Right cardiac atrium (tissue), 5 donors: ENCODE data around the gene ETV4. TPM values are rescaled to one million over a fixed set of nuclear protein-coding genes. Genes with fewer than 3 reads are reported as not detected.

ENCODE experiments used
- ATAC-seq, 2 donors: fragments of 200-7000 bp; cut with Tn5 transposase; one replicate each; pipeline versions ENCODE4 v1.8.0 to v1.9.1; 2020; ENCODE audit warnings: moderate library complexity in 2 of 2, mild to moderate bottlenecking in 1 of 2
- DNase-seq, 3 donors: peaks; one replicate each; pipeline ENCODE4 v3.0.0-alpha.2; 2020
- H3K27ac ChIP-seq: one replicate; pipeline ENCODE4 v1.5.1; 2013; ENCODE audit warnings: mild to moderate bottlenecking, low read length, control low read depth, moderate library complexity
- H3K27me3 ChIP-seq: one replicate; pipeline ENCODE4 v1.6.1; 2013; ENCODE audit not compliant: control insufficient read depth, insufficient read depth
- H3K4me1 ChIP-seq: one replicate; pipeline ENCODE4 v1.6.1; 2013; ENCODE audit warnings: low read length; ENCODE audit not compliant: control insufficient read depth, insufficient read depth
- H3K4me3 ChIP-seq: one replicate; pipeline ENCODE4 v1.5.1; 2013; ENCODE audit warnings: low read length, control low read depth
- H3K9me3 ChIP-seq: one replicate; pipeline ENCODE4 v1.6.1; 2013; ENCODE audit warnings: low read length; ENCODE audit not compliant: control insufficient read depth
- WGBS: extraction: QIAGEN DNeasy Blood & Tissue Kit; methylation state at CpG from one replicate; pipeline ENCODE4 v1.1.7; 2013; 5-methylcytosine and 5-hydroxymethylcytosine counted together
- intact Hi-C, 4 donors: fragments of 100-400 bp; cut with DNase I; formaldehyde crosslinking; loops; one replicate each; pipeline versions ENCODE4 v1.11.0 to v1.14.0; 2022 to 2023
- polyA plus RNA-seq: library from polyadenylated mRNA; stranded (reverse); fragments of 200-250 nt; gene quantifications from one replicate; pipeline ENCODE4 v1.2.3, GENCODE V29; 2013
- total RNA-seq, 4 donors: library from RNA; stranded (reverse); fragmentation: NEBNext Ultra II Directional; extraction: Animal tissue kit (Norgen Biotek cat#: 25700); gene quantifications; one replicate each; pipeline ENCODE4 v1.2.1, GENCODE V29; 2021
- donor health status: healthy with polysubstance abuse.
- donor health status: DM: no; HTN: yes; CAD: no.
- donor health status: DM: no; HTN: no; CAD: no.
- donor health status: DM: no; HTN: yes; CAD: no; lungs with severe emphysema.
- donor health status: DM: yes; HTN: yes; CAD: no.

Gene ETV4
- total and polyA plus RNA-seq, 5 donors, result 0.14 to 2.1 (median 0.43) TPM; not detected in 1

DNA sequence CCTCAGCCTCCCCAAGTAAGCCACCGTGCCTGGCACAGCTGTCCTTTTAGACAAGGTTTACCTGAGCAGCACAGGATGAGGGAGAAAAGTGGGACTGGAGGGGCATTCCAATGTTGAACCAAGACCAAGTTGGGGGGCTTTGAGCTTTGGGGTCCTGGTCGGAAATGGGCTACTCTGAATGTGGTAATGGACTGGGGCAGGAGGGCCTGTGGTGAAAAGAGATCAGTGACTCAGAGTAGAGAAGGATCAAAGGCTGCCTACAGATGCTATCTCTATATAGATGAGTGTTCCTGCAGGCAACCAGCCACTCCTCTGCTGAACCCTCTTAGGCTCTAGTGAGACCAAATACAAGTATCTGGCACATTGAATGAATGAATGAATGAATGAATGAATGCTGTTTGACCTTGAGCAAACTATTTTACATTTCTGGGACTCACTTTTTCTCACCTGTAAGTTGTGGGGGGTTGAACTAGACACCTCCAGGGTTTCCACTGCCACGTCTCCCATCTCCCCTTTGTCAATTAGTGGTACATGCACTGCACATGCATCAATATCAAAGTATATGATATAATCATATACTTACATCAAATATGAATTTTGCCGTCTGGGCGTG lies 26.3 kb upstream of the ETV4 start:
- Histone ChIP-seq H3K27ac (no peak overlapping the region), H3K4me3 (no peak overlapping the region), H3K27me3 (no peaks in the 10 kb centered on the region), H3K4me1 (no peaks in the 10 kb centered on the region), H3K9me3 (no peaks in the 10 kb centered on the region)
- 87% methylated on average over 5 of the region's 5 CpGs for WGBS
- no peak for DNase-seq
- no peak for ATAC-seq
- intact Hi-C loops, result loop anchor here in 2 of 4 donors (10.0 kb wide), 1 partner anchor 182 kb away; the partner anchor contains the start of gene SOST (in 2 of the 2)

DNA sequence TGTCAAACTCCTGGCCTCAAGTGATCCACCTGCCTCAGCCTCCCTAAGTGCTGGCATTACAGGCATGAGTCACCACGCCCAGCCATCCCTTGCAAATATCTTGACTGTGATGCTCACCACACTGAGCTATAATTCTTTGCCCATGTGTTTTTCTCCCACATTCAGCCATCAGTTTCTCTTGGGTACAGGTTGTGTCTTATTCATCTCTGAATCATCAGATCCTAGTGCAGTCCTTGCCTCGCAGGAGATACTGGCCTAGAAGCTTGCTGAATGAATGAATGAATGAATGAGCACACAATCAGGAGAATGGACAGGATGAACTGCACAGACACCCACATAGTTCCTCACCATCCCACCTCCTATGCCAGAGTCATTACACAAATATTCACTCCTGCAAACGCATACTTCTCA lies 24.4 kb upstream of the ETV4 start:
- no peaks in the 10 kb centered on the region for H3K9me3 ChIP-seq
- H3K27me3 ChIP-seq, result no peaks in the 10 kb centered on the region
- H3K4me3 ChIP-seq, result no peak overlapping the region
- DNase-seq (no peak), ATAC-seq (no peak)
- intact Hi-C loops, result loop anchor here in 2 of 4 donors (10.0 kb wide), 1 partner anchor 184 kb away; the partner anchor contains the start of gene SOST (in 2 of the 2)
- H3K27ac ChIP-seq, result no peak overlapping the region
- 89% methylated on average over 3 of the region's 3 CpGs for WGBS
- no peaks in the 10 kb centered on the region for H3K4me1 ChIP-seq

- Histone ChIP-seq H3K9me3 (no peaks in the 10 kb centered on the region), H3K4me3 (no peak overlapping the region), H3K27me3 (no peaks in the 10 kb centered on the region), H3K4me1 (no peaks in the 10 kb centered on the region), H3K27ac (no peak overlapping the region)
- DNase-seq (no peak), ATAC-seq (no peak)
- 98% methylated on average over 5 of the region's 5 CpGs for WGBS
- intact Hi-C loops, result no loop called here
Measured at GRCh38 chr17:43568506-43569082, 22.5 kb upstream of the ETV4 start.

GRCh38 chr17:43563600-43564594 lies 17.8 kb upstream of the ETV4 start:
- ATAC-seq, result no peak
- H3K9me3 ChIP-seq, result no peaks in the 10 kb centered on the region
- H3K27me3 ChIP-seq, result no peaks in the 10 kb centered on the region
- intact Hi-C loops, result no loop called here
- no peak for DNase-seq
- 71% methylated on average over 15 of the region's 15 CpGs for WGBS
- H3K27ac ChIP-seq, result no peak overlapping the region
- no peaks in the 10 kb centered on the region for H3K4me1 ChIP-seq
- H3K4me3 ChIP-seq, result no peak overlapping the region

- H3K4me1 ChIP-seq, result no peaks in the 10 kb centered on the region
- WGBS, result 12% methylated on average over 19 of the region's 19 CpGs
- no peak overlapping the region for H3K27ac ChIP-seq
- DNase-seq (no peak), ATAC-seq (peak; percentile 33 to 58)
- intact Hi-C loops, result no loop called here
- no peaks in the 10 kb centered on the region for H3K27me3 ChIP-seq
- H3K4me3 ChIP-seq, result no peak overlapping the region
- no peaks in the 10 kb centered on the region for H3K9me3 ChIP-seq
Measured at GRCh38 chr17:43562679-43563599, 16.8 kb upstream of the ETV4 start.

GRCh38 chr17:43560461-43561427 lies 14.6 kb upstream of the ETV4 start:
- Histone ChIP-seq H3K27ac (no peak overlapping the region), H3K4me3 (no peak overlapping the region), H3K4me1 (peaks cover 3% of the 10 kb centered on the region), H3K27me3 (no peaks in the 10 kb centered on the region), H3K9me3 (no peaks in the 10 kb centered on the region)
- 94% methylated on average over 7 of the region's 7 CpGs for WGBS
- ATAC-seq, result no peak
- intact Hi-C loops, result no loop called here
- DNase-seq, result no peak

DNA sequence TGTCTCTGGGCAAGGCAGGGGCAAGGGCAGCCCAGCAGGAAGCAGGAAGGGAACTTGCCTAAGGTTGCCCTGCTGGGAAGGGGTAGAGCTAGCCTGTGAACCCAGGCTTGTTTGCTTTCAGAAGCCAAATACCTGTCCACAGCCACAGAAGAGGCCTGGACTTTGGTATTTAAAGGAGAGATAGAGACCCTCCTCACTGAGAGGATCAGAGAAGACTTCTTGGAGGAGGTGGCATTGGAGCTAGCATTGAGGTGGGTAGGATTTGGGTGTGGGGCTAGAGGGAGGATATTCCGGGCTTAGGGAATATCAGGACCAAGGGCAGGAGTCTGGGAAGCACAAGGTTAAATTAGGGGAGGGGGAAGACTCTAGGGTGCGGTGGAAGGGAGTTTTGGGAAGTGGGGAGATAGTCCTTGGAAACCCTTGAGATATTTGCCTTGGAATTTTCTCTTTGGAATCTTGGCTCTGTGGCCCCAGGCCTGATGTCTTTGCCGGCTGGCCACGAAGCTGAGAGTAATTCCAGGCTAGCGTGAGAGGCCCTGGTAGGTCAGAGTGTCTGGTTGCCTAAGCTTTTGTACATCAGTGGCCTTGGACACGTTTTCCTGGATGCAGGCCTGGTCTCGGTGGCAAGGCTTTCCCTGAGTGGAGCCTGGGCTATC lies 13.1 kb upstream of the ETV4 start:
- DNase-seq (no peak), ATAC-seq (peak in 1 of 2 donors; percentile 18)
- intact Hi-C loops, result loop anchor here in 1 of 4 donors (10.0 kb wide), 1 partner anchor 196 kb away; the partner anchor contains the start of gene SOST
- Histone ChIP-seq H3K27ac (no peak overlapping the region), H3K4me3 (no peak overlapping the region), H3K4me1 (peaks cover 3% of the 10 kb centered on the region), H3K9me3 (no peaks in the 10 kb centered on the region), H3K27me3 (no peaks in the 10 kb centered on the region)
- WGBS, result 66% methylated on average over 7 of the region's 7 CpGs

- H3K9me3 ChIP-seq, result no peaks in the 10 kb centered on the region
- peaks cover 3% of the 10 kb centered on the region for H3K4me1 ChIP-seq
- no peaks in the 10 kb centered on the region for H3K27me3 ChIP-seq
- H3K27ac ChIP-seq, result no peak overlapping the region
- ATAC-seq (no peak), DNase-seq (no peak)
- no peak overlapping the region for H3K4me3 ChIP-seq
- intact Hi-C loops, result loop anchor here in 1 of 4 donors (10.0 kb wide), 1 partner anchor 196 kb away; the partner anchor contains the start of gene SOST
- WGBS, result 84% methylated on average over 5 of the region's 5 CpGs
Measured at GRCh38 chr17:43558805-43559160, 12.6 kb upstream of the ETV4 start.

DNA sequence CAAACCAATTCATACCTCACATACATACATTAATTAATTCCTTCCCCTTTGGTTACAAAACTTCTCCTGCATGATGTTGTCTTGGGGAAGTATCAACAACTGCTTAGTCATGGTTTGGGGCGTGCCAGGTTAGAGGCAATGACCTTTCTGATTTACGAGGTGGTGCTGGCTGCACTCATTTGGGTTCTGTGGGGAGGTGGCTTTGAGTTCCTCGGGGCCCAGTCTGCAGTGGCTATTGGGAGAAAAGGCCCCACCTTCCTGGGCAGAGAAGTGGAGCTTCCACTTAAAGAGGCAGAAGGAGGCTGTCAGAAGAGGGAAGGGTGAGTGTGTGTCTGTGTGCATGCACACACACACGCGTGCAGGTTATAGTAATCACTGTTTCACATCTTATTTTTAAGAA lies 10.2 kb upstream of the ETV4 start:
- 57% methylated on average over 5 of the region's 5 CpGs for WGBS
- DNase-seq (no peak), ATAC-seq (peak; percentile 34 to 36)
- H3K27ac ChIP-seq, result no peak overlapping the region
- peaks cover 3% of the 10 kb centered on the region for H3K4me1 ChIP-seq
- no peak overlapping the region for H3K4me3 ChIP-seq
- no peaks in the 10 kb centered on the region for H3K9me3 ChIP-seq
- no peaks in the 10 kb centered on the region for H3K27me3 ChIP-seq
- intact Hi-C loops, result loop anchor here in 1 of 4 donors (10.0 kb wide), 1 partner anchor 199 kb away; the partner anchor contains the start of gene SOST
